ENCODE measurements around the gene DBH.

Gene DBH

GRCh38 chr9:133684121-133684935, 48.2 kb downstream of the DBH start:
- no peak for DNase-seq (ENCODE audit: low read depth in 2 of 2)

- no peak for DNase-seq (ENCODE audit: low read depth in 2 of 2)
Measured at GRCh38 chr9:133684936-133685361, 48.8 kb downstream of the DBH start.

- DNase-seq (ENCODE audit: low read depth in 2 of 2) = no peak
Measured at GRCh38 chr9:133685653-133686609, 49.8 kb downstream of the DBH start.

- DNase-seq (ENCODE audit: low read depth in 2 of 2) = no peak
Measured at GRCh38 chr9:133686642-133687575, 50.7 kb downstream of the DBH start.

GRCh38 chr9:133687856-133688761, 51.9 kb downstream of the DBH start:
- no peak for DNase-seq (ENCODE audit: low read depth in 2 of 2)

GRCh38 chr9:133689151-133689763, 53.1 kb downstream of the DBH start:
- no peak for DNase-seq (ENCODE audit: low read depth in 2 of 2)

GRCh38 chr9:133690081-133690561, 54.0 kb downstream of the DBH start:
- DNase-seq (ENCODE audit: low read depth in 2 of 2) = no peak

GRCh38 chr9:133691191-133691590, 55.0 kb downstream of the DBH start:
- DNase-seq (ENCODE audit: low read depth in 2 of 2) = no peak

- no peak for DNase-seq (ENCODE audit: low read depth in 2 of 2)
Measured at GRCh38 chr9:133691626-133692363, 55.6 kb downstream of the DBH start.

- DNase-seq (ENCODE audit: low read depth in 2 of 2) = no peak
Measured at GRCh38 chr9:133692364-133692985, 56.3 kb downstream of the DBH start.

- DNase-seq (ENCODE audit: low read depth in 2 of 2) = no peak
Measured at GRCh38 chr9:133693116-133693515, 57.0 kb downstream of the DBH start.

GRCh38 chr9:133693703-133694529, 57.8 kb downstream of the DBH start:
- DNase-seq (ENCODE audit: low read depth in 2 of 2) = no peak

- no peak for DNase-seq (ENCODE audit: low read depth in 2 of 2)
Measured at GRCh38 chr9:133694686-133695085, 58.5 kb downstream of the DBH start.

- no peak for DNase-seq (ENCODE audit: low read depth in 2 of 2)
Measured at GRCh38 chr9:133696071-133696472, 59.9 kb downstream of the DBH start.

- DNase-seq (ENCODE audit: low read depth in 2 of 2) = no peak
Measured at GRCh38 chr9:133699546-133699945, 63.4 kb downstream of the DBH start.

GRCh38 chr9:133700819-133701320, 64.7 kb downstream of the DBH start:
- DNase-seq (ENCODE audit: low read depth in 2 of 2) = no peak

GRCh38 chr9:133701321-133701980, 65.3 kb downstream of the DBH start:
- peak in 1 of 2 donors; percentile 39 for DNase-seq (ENCODE audit: low read depth in 2 of 2)

All from activated CD4-positive, alpha-beta T cell treated with anti-CD3 and anti-CD28 coated beads for 24 hours (primary cell).